WTC11 (cell line): ENCODE measurements around the gene E2F4. TPM values are rescaled to one million over a fixed set of nuclear protein-coding genes. Genes with fewer than 3 reads are reported as not detected.

ENCODE experiments used
- ATAC-seq: fragments of 200-7000 bp; cut with Tn5 transposase; 2 replicates; pipeline ENCODE4 v1.10.0; 2021; ENCODE audit warnings: mild to moderate bottlenecking, moderate library complexity
- CTCF ChIA-PET: fragments of 300-600 bp; sonication (Branson Sonifier 250); formaldehyde crosslinking; loops from one replicate; lab custom pipeline; 2021; ENCODE audit warnings: antibody characterized with exemption; lab: Charles Lee
- POLR2A ChIA-PET: fragments of 350-600 bp; sonication (Branson Sonifier 250); formaldehyde crosslinking; loops from one replicate; lab custom pipeline; 2021; ENCODE audit warnings: antibody characterized with exemption; lab: Charles Lee
- DNase-seq: peaks from one replicate; pipeline ENCODE4 v3.0.0; 2021; ENCODE audit warnings: low spot score
- H3K27ac Mint-ChIP-seq: 2 replicates; pipeline ENCODE4 v1.8.0; 2021; ENCODE audit warnings: mixed read lengths
- H3K27me3 Mint-ChIP-seq: 2 replicates; pipeline ENCODE4 v1.8.0; 2021; ENCODE audit warnings: low read depth, mild to moderate bottlenecking, moderate library complexity, mixed read lengths
- H3K36me3 Mint-ChIP-seq: 2 replicates; pipeline ENCODE4 v1.8.0; 2021; ENCODE audit warnings: mixed read lengths
- H3K4me1 Mint-ChIP-seq: 2 replicates; pipeline ENCODE4 v1.8.0; 2022; ENCODE audit warnings: mixed read lengths
- H3K4me3 Mint-ChIP-seq: 2 replicates; pipeline ENCODE4 v1.8.0; 2021; ENCODE audit warnings: mild to moderate bottlenecking, moderate library complexity, mixed read lengths
- H3K9me3 Mint-ChIP-seq: 2 replicates; pipeline ENCODE4 v1.8.0; 2021; ENCODE audit warnings: mixed read lengths
- E2F5 ChIP-seq: sonication (generic); formaldehyde crosslinking; IDR thresholded peaks from 2 replicates; pipeline ENCODE4 v1.8.1; 2022; ENCODE audit warnings: mild to moderate bottlenecking, moderate library complexity, missing genetic modification reagents
- ESRRA ChIP-seq: sonication (generic); formaldehyde crosslinking; IDR thresholded peaks from 2 replicates; pipeline ENCODE4 v1.8.1; 2022; ENCODE audit warnings: mild to moderate bottlenecking, missing genetic modification reagents, borderline replicate concordance
- ETV6 ChIP-seq: sonication (generic); formaldehyde crosslinking; IDR thresholded peaks from 2 replicates; pipeline ENCODE4 v1.8.1; 2022; ENCODE audit warnings: mild to moderate bottlenecking, missing genetic modification reagents
- FOXK1 ChIP-seq: sonication (generic); formaldehyde crosslinking; IDR thresholded peaks from 2 replicates; pipeline ENCODE4 v1.8.0; 2022; ENCODE audit warnings: mild to moderate bottlenecking, moderate library complexity, missing genetic modification reagents
- FOXP4 ChIP-seq: sonication (generic); formaldehyde crosslinking; IDR thresholded peaks from 2 replicates; pipeline ENCODE4 v1.8.0; 2022; ENCODE audit warnings: mild to moderate bottlenecking, missing genetic modification reagents
- GABPB1 ChIP-seq: sonication (generic); formaldehyde crosslinking; IDR thresholded peaks from 2 replicates; pipeline ENCODE4 v1.8.1; 2023; ENCODE audit warnings: mild to moderate bottlenecking, missing genetic modification reagents
- HMGA2 ChIP-seq: fragments of 250-450 bp; sonication (Bioruptor Pico); IDR thresholded peaks from 2 replicates; pipeline ENCODE4 v1.4.0; 2021; ENCODE audit warnings: mild to moderate bottlenecking, moderate library complexity
- IRF2 ChIP-seq: sonication (generic); formaldehyde crosslinking; IDR thresholded peaks from 2 replicates; pipeline ENCODE4 v1.8.0; 2022; ENCODE audit warnings: low read depth, missing genetic modification reagents, borderline replicate concordance
- MLX ChIP-seq: sonication (generic); formaldehyde crosslinking; IDR thresholded peaks from 2 replicates; pipeline ENCODE4 v1.8.1; 2023; ENCODE audit warnings: mild to moderate bottlenecking, missing genetic modification reagents, moderate library complexity
- MYBL2 ChIP-seq: sonication (generic); formaldehyde crosslinking; IDR thresholded peaks from 2 replicates; pipeline ENCODE4 v1.8.1; 2023; ENCODE audit warnings: mild to moderate bottlenecking, moderate library complexity, missing genetic modification reagents
- NFATC4 ChIP-seq: fragments of 250-450 bp; sonication (Bioruptor Pico); IDR thresholded peaks from 2 replicates; pipeline ENCODE4 v1.9.0; 2021; ENCODE audit warnings: mild to moderate bottlenecking
- NFYB ChIP-seq: sonication (generic); formaldehyde crosslinking; conservative IDR thresholded peaks from 2 replicates; pipeline ENCODE4 v1.8.0; 2022; ENCODE audit warnings: low read depth, missing genetic modification reagents
- PREB ChIP-seq: sonication (generic); formaldehyde crosslinking; IDR thresholded peaks from 2 replicates; pipeline ENCODE4 v1.8.1; 2022; ENCODE audit warnings: mild to moderate bottlenecking, missing genetic modification reagents, moderate library complexity, borderline replicate concordance
- RELA ChIP-seq: sonication (generic); formaldehyde crosslinking; IDR thresholded peaks from 2 replicates; pipeline ENCODE4 v1.8.1; 2022; ENCODE audit warnings: missing genetic modification reagents, mild to moderate bottlenecking, borderline replicate concordance
- SMAD3 ChIP-seq: sonication (generic); formaldehyde crosslinking; IDR thresholded peaks from 2 replicates; pipeline ENCODE4 v1.8.0; 2022; ENCODE audit warnings: missing genetic modification reagents, mild to moderate bottlenecking, borderline replicate concordance
- SMAD4 ChIP-seq: sonication (generic); formaldehyde crosslinking; IDR thresholded peaks from 2 replicates; pipeline ENCODE4 v1.8.0; 2022; ENCODE audit warnings: mild to moderate bottlenecking, missing genetic modification reagents
- SOX15 ChIP-seq: fragments of 250-450 bp; sonication (Bioruptor Pico); IDR thresholded peaks from 2 replicates; pipeline ENCODE4 v1.9.0; 2021; ENCODE audit warnings: mild to moderate bottlenecking
- USF2 ChIP-seq: sonication (generic); formaldehyde crosslinking; IDR thresholded peaks from 2 replicates; pipeline ENCODE4 v1.8.1; 2023; ENCODE audit warnings: mild to moderate bottlenecking, missing genetic modification reagents, moderate library complexity
- ZBTB21 ChIP-seq: sonication (generic); formaldehyde crosslinking; IDR thresholded peaks from 2 replicates; pipeline ENCODE4 v1.8.1; 2023; ENCODE audit warnings: mild to moderate bottlenecking, missing genetic modification reagents, borderline replicate concordance
- ZMAT4 ChIP-seq: fragments of 250-450 bp; sonication (Bioruptor Pico); IDR thresholded peaks from 2 replicates; pipeline ENCODE4 v1.9.0; 2021; ENCODE audit warnings: mild to moderate bottlenecking
- ZNF532 ChIP-seq: fragments of 250-450 bp; sonication (Bioruptor Pico); IDR thresholded peaks from 2 replicates; pipeline ENCODE4 v1.9.0; 2021; ENCODE audit warnings: mild to moderate bottlenecking, borderline replicate concordance
- total RNA-seq: library from RNA; stranded (reverse); gene quantifications from 3 replicates; pipeline ENCODE4 v1.2.3, GENCODE V29; 2021

E2F4 gene
- total RNA-seq, 1 experiment from 2014 or later = 85.0 TPM

- DNase-seq (no peak), ATAC-seq (no peak)
- H3K27me3 Mint-ChIP-seq = peaks cover 99% of the 10 kb centered on the region
- ChIA-PET CTCF (interaction anchor here (0.9 to 15.6 kb wide), 9 partner anchors 6 to 203 kb away, joined by 3 to 386 read pairs (median 9); partner anchors contain the start of genes B3GNT9, CES3, FBXL8 and HSF4), POLR2A (no interaction called here)
- H3K4me1 Mint-ChIP-seq = peaks cover 42% of the 10 kb centered on the region
- H3K4me3 Mint-ChIP-seq = peak overlapping the region; percentile 58
- H3K27ac Mint-ChIP-seq = no peak overlapping the region
- H3K36me3 Mint-ChIP-seq = peaks cover 2% of the 10 kb centered on the region; the same call in 1 of the 2 replicates
- no peak for TF ChIP-seq IRF2
- 0 out of 2 replicates have a peak, but pooled peaks have one; percentile 8 for TF ChIP-seq ESRRA (CRISPR knock-in tag)
- H3K9me3 Mint-ChIP-seq = no peaks in the 10 kb centered on the region
These were observed 27.9 kb upstream of the E2F4 start for GRCh38 chr16:67163999-67164558.

- Mint-ChIP-seq H3K27ac (no peak within 1 kb of the TSS), H3K36me3 (peaks cover 2% of the 10 kb centered on the region; the same call in 1 of the 2 replicates), H3K9me3 (no peaks in the 10 kb centered on the region), H3K4me1 (peaks cover 41% of the 10 kb centered on the region), H3K4me3 (peak within 1 kb of the TSS; percentile 65), H3K27me3 (peaks cover 99% of the 10 kb centered on the region)
- ChIA-PET POLR2A (no interaction called here), CTCF (interaction anchor here (0.6 to 15.6 kb wide), 5 partner anchors 8 to 147 kb away, joined by 3 to 386 read pairs (median 5); partner anchors contain the start of genes B3GNT9, FBXL8 and TRADD)
- ATAC-seq (no peak), DNase-seq (no peak)
- TF ChIP-seq NFATC4 (CRISPR knock-in tag) = no peak
- peak; percentile 60; the same call in 1 of the 2 replicates for TF ChIP-seq GABPB1
- TF ChIP-seq USF2 (CRISPR knock-in tag) = peak; percentile 36; the same call in 1 of the 2 replicates
- TF ChIP-seq FOXK1 (CRISPR knock-in tag) = no peak
- no peak for TF ChIP-seq SMAD4 (CRISPR knock-in tag)
- no peak for TF ChIP-seq RELA (CRISPR knock-in tag)
- TF ChIP-seq ZNF532 (CRISPR knock-in tag) = no peak
- TF ChIP-seq SOX15 (CRISPR knock-in tag) = no peak
- no peak for TF ChIP-seq ETV6 (CRISPR knock-in tag)
- no peak for TF ChIP-seq HMGA2
- TF ChIP-seq MLX = no peak
- no peak for TF ChIP-seq ZMAT4
- no peak for TF ChIP-seq ESRRA (CRISPR knock-in tag)
- no peak for TF ChIP-seq FOXP4 (CRISPR knock-in tag)
- no peak for TF ChIP-seq NFYB (CRISPR knock-in tag)
- no peak for TF ChIP-seq MYBL2
- no peak for TF ChIP-seq E2F5 (CRISPR knock-in tag)
- TF ChIP-seq ZBTB21 (CRISPR knock-in tag) = no peak
- no peak for TF ChIP-seq PREB (CRISPR knock-in tag)
- no peak for TF ChIP-seq SMAD3
These were observed 27.3 kb upstream of the E2F4 start, which contains the start of gene HSF4 for GRCh38 chr16:67164599-67165061. HSF4 (plus strand) TSS chr16:67164745; CDS start chr16:67164812, 67 bp downstream.
